HG03442 (cell line): ENCODE measurements around the gene VSIR.

ENCODE experiments used
- ATAC-seq: cut with Tn5 transposase; IDR thresholded peaks from one replicate; pipeline ENCODE4 v1.9.1; 2021; ENCODE audit warnings: mild to moderate bottlenecking, moderate library complexity; ENCODE audit not compliant: unreplicated experiment

VSIR gene

DNA sequence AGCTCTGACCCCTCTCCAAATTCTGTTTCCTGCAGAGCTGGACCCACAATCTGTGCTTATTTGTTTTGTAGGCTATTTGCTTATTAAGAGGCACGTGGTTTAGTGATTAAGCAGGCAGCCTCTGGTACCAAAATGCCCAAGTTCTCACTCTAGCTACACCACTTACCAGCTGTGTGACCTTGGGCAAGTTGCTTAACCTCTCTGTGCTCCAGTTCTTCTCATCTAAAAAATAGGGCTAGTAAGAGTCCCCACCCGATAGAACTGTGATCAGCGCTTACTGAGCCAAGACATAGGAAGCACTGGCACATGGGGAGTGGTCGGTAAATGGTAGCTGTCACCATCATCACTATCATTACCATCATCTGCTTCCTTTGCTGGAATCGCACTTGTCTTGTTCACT, 74.6 kb downstream of the VSIR start:
- ATAC-seq, result no peak

DNA sequence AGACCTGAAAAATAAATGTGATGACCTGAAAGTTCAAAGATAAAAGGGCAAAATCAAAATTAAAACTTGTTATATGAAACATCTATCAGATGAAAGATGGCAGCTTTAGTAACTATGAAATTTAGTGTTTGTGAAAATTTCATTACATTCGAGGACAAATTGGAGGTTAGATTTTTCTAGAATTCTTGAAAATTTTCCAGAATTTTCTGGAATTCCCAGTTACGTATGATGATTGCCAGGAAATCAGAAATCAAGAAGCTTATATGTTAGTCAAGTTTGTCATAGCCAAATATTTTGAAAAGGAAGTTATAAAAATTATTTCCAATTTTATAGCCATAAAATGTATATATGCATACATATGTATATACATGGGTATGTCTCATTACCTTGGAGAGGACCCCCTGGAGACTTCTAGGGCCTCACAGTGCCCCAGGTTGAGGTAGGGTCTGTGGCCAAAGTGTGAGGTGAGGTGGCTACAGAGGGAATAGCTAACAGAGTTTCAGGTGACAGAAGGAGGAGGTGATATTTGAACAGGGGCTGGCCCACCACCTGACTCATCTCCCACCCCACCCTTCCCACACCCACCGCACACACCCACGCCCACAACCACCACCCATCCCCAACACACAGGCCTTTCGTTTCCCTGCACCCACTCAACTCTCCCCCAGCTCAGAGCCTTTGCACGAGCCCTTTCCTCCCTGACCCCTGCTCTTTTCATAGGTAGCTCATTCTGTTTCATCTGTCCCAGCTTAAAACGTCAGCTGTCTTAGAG, 75.2 kb downstream of the VSIR start:
- ATAC-seq, result no peak
